ENCODE measurements around the gene TAF4.
A peak's percentile ranks its signal among the peaks of the same experiment; 100 is the strongest.
"Not testable (repeated sequence)": the region's sequence is repeated elsewhere in the genome, so short reads cannot be mapped to it uniquely, and the experiment has no call there.

The TAF4 gene, protein sequence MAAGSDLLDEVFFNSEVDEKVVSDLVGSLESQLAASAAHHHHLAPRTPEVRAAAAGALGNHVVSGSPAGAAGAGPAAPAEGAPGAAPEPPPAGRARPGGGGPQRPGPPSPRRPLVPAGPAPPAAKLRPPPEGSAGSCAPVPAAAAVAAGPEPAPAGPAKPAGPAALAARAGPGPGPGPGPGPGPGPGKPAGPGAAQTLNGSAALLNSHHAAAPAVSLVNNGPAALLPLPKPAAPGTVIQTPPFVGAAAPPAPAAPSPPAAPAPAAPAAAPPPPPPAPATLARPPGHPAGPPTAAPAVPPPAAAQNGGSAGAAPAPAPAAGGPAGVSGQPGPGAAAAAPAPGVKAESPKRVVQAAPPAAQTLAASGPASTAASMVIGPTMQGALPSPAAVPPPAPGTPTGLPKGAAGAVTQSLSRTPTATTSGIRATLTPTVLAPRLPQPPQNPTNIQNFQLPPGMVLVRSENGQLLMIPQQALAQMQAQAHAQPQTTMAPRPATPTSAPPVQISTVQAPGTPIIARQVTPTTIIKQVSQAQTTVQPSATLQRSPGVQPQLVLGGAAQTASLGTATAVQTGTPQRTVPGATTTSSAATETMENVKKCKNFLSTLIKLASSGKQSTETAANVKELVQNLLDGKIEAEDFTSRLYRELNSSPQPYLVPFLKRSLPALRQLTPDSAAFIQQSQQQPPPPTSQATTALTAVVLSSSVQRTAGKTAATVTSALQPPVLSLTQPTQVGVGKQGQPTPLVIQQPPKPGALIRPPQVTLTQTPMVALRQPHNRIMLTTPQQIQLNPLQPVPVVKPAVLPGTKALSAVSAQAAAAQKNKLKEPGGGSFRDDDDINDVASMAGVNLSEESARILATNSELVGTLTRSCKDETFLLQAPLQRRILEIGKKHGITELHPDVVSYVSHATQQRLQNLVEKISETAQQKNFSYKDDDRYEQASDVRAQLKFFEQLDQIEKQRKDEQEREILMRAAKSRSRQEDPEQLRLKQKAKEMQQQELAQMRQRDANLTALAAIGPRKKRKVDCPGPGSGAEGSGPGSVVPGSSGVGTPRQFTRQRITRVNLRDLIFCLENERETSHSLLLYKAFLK

DNA sequence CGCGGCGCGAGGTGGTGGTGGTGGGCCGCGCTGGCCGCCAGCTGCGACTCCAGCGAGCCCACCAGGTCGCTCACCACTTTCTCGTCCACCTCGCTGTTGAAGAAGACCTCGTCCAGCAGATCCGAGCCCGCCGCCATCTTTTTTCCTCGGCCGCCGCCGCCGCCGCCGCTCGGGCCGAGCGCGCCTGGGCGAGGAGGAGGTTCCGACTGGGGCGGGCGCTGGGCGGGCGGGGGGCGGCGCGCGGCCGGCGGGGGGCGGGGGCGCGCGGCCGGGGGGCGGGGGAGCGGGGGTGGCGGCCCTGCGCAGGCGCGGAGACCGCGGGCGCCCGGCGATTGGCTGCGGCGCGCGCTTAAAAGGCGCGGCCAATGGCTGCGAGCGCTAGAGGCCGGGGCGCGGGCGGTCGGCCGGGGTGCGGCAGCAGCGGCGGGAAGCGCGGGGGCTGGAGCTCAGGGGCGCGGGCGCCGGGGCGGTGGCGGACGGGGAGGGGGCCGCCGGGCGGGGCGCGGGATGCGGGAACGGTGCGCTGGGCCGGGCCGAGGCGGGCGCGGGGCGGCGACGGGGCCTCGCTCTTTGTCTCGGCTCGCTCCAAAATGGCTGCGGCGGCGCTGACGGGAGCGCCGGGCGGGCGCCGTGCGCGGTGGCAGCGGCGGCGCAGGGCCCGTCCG lies at the start of gene TAF4:
TSS of gene TAF4 (minus strand) at position 208 of the 665 bp plus-strand sequence. CDS start at position 137, 71 bp downstream.
- DNase-seq = peak; percentile 86

DNA sequence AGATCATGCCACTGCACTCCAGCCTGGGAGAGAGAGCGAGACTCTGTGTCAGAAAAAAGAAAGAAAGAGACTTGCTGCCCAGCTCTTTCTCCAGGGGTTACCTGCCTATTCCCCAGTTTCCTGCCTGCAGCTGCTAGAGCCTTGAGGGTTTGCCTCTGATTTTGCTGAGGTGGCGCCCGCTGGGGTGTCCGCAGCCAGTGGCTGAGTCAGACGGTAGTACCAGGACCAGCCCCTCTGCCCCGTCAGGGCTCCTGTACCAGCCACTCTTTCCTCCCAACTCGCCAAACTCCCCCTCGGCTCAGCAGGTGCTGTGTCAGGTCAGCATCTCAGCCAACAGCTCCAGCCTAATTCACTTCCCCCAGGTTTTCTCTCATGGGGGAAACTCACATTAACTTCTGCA lies 49.2 kb upstream of the TAF4 start:
- no peak for DNase-seq

DNA sequence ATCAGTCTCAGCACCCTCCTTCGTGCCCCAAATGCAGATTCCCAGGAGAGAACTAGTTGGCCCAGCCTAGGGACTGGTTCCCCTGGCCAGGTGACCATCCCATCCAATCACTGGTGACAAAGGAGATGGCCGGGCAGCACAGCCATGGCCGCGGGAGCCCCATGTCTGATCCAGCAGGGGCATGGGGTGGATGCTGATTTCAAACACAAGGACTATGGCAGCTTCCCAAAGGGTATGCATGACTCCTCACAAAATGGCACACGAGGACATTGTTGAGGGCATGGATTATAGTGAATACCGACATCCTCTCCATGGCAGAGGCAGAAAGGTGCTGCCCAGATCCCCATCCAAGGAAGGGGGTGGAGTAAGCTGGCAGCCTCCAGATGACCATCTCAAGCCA lies 46.7 kb upstream of the TAF4 start:
- no peak for DNase-seq

DNA sequence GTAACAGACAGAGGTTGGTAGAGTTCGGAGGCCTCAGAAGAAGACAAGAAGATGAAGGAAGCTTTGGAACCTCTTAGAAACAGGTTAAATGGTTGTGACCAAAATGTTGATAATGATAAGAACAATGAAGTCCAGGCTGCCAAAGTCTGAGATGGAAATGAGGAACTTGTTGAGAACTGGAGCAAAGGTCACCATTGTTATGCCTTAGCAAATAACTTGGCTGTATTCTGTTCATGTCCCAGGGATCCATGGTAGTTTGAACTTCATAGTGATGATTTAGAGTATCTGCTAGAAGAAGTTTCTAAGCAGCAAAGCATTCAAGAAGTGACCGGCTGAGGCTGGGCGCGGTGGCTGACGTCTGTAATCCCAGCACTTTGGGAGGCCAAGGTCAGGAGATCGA lies 45.5 kb upstream of the TAF4 start:
- no peak for DNase-seq

DNA sequence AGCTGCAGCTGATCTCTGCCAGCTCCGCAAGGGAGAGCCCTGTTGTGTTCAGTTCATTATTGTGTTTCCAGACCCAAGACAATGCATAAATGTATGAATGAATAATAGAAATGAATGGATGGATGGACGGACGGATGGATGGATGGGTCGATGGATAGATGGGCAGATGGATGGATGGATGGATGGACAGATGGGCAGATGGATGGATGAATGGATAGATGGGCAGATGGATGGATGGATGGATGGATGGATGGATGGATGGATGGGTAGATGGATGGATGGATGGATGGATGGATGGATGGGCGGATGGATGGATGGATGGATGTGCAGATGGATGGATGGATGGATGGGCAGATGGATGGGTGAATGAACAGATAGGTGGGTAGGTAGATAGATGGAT lies 39.9 kb upstream of the TAF4 start:
- no peak for DNase-seq

DNA sequence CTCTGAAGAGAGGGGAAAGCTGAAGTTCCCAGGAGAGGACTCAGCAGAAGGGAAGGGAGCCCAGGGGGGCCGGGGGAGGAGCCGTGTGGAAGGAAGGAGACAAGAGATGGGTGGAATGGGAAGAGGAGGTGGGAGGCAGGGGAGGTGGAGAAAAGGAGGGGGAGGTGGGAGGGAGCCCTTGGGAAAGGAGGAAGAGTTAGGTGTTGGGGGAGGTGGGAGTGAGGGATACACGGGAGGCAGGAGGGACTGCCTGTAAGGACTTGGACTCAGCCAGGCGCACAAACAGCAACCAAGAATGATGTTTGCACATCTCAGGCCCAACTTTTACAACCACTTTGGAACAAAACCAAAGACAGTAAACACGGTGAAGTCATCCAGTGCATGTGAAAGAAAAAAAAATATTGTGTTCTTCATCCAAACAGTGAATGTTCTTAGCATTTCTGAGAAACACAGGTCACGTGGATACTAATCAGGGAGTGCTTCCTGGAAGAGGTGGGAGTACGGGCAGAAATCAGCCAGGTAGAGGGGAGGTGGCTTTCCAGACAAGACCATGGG lies 39.2 kb upstream of the TAF4 start:
- no peak for DNase-seq

DNA sequence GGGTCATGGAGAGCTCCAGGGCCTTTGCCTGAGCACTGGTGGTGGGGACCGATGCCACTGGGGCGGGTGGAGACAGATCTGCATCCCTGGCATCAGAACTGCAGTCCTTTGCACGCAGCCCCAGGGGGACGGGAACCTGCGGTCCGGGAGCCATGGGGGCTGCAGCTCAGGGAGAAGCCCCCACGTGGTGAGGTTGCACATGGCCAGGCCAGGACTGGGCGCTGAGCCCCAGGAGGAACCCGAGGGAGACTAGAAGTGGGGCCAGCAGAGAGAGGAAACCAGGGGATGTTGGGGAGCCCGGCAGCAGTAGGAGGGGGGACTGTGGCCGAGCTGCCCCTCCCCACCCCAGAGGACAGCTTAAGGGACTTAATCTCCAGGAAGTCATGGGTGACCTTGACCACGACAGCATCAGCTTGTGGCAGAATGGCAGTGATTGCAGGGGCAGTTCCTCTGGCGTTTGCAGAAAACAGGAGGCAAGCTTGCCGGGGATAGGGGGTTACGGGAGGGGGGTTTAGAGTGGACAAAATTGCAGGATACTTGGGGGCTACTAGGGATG lies 38.6 kb upstream of the TAF4 start:
- no peak for DNase-seq

DNA sequence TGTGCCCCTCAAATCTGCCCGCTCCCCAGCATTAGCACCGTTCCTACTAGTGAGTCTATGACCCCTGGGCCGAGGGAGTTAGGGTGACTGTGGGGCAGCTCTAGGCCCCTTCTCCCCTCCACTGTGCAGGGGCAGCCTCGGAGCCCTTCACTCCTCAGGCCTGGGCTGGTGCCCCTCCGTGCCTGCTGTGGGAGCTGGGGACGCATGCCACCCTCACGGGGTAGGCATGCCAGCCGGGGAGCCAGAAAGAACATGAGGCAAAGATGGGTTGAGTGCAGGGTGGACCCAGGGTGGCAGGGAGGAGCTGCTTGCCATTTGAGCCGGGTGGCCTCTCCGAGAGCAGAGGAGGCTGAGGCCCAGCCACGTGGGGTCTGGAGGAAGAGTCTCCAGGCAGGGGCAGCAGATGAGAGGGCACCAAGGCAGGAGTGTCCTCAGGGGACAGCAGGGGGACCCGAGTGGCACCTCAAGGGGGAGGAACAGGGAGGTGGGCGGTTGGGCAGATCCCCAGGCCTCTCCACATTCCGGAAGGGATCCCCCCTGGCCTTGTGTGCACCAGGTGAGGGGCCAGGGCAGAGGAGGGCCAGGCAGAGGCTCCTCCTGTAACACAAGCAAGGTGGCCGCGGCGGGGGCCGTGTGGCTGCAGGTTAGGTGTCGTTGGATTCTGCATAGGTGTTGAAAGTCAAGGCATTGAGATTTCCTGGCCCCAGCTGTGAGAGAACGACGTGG lies 38.0 kb upstream of the TAF4 start:
- DNase-seq = no peak

DNA sequence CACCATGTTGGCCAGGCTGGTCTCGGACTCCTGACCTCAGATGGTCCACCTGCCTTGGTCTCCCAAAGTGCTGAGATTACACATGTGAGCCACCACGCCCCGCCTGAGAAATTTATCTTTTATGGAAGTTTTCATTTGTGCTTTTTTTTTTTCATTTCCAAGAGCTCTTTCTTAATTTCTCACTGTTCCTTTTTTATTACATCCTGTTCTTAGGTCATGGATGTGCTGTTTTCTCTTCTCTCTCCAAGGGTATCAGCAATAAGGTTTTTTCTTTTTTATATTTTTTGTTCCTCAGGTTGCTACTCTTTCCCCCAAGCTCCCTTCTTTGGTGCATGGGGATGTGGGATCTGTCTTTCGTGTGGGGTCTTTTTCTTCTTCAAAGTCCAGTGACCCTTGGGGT lies 35.4 kb upstream of the TAF4 start:
- DNase-seq = no peak

DNA sequence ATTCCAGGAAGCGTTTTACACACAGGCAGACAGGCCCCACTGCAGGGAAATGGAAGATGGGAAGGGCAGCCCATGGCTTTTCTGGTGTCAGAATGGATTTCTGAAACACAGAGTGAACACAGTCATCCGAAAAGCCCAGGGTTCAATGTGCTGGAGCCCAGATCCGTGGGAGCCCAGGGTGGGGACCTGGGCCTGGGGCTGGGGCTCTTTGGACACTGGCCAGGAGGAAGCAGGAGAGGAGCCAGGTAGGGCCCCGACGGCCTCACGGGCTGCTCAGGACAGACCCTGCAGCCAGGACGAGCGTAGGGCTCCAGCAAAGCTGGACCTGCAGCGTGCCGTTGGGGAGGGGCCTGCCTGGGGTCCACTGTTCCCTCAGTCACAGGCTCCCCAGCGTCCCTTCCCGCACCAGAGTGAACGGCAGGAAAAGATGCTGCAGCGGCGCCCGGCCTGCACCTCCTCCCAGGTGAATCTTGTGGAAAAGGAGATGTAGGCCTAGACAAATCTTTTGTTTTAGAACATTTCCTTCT lies 32.3 kb upstream of the TAF4 start:
- DNase-seq = no peak

DNA sequence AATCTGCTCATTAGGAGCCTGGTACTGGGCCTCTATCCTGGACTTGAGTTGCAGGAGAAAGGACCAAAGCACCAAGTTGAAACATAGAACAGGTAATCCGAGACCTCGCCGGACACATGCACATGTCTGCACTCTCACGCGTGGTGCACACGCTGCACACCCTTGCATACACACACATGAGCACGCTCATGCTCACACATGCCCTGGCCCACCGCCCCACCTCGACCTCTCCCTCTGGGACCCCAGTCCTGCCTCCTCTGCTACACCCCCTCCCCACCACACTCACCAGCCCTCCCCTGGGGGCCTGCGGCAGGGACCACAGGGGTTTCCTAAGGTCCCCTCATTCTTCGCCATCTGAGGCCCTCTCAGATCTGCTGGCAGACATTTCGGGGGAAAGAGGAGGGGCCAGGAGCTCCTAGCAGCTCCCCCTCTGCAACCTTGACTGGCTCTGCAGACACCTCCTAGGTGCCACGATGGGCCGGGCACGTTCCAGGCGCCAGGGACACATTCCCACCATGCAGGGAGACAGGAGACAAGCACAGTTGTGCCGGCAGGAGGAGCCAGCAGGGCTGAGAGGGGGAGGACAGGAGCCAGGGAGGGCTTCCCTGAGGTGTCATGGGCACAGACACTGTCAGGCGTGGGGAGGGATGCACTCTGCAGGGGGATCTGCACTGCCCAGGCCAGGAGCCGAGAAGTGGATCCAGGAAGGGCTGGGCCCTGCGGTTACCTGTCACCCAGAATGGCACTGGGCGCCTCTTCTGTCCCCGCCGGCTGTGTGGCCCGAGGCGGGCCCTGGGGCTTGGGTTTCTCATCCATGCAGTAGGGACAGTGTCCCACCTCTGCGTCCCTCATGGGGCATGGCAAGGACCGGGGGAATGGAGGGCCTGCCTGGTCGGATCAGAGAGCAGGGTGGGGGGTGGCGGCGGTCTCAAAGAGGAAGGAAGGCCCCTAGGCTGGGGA lies 31.0 kb upstream of the TAF4 start:
- DNase-seq = no peak

DNA sequence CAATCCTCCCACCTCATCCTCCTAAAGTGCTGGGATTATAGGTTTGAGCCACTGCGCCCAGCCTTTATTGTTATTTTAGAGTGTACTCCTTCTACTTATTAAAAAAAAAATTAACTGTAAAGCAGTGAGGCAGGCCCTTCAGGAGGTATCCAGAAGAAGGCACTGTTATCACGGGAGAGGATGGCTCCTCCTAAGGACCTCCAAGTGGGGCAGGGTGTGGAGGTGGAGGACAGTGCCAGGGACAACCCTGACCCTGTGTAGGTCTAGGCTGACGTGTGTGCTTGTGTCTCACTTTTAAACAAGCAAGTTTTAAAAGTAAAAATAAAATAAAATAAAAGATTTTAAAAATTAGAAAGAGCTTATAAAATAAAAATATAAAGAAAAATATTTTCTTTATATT lies 23.7 kb upstream of the TAF4 start:
- DNase-seq = no peak

DNA sequence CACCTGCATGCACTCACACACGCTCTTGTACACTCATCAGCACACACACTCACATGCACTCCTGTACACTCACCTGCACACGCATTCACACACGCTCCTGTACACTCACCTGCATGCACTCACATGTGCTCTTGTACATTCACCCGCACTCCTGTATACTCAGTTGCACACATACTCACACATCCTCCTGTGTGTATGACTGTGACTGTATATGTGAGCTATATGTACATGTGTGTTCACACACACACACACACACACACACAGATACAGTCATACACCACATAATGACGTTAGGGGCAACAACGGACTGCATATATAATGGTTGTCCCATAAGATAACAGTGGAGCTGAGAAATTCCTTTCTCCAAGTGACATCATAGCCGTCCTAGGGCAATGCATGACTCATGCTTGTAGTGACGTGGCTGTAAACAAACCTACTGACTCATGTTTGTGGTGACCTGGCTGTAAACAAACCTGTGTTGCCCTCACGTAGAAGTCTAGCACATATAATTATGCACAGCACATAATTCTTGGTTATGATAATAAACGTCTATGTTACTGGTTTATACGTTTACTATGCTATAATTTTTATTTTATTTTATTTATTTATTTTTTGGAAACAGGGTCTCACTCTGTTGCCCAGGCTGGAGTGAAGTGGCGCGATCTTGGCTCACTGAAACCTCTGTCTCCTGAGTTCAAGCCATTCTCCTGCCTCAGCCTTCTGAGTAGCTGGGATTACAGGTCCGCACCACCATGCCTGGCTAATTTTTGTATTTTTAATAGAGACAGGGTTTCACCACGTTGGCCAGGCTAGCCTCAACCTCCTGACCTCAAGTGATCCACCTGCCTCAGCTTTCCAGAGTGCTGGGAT lies 22.8 kb upstream of the TAF4 start:
- peak; percentile 14 for DNase-seq

DNA sequence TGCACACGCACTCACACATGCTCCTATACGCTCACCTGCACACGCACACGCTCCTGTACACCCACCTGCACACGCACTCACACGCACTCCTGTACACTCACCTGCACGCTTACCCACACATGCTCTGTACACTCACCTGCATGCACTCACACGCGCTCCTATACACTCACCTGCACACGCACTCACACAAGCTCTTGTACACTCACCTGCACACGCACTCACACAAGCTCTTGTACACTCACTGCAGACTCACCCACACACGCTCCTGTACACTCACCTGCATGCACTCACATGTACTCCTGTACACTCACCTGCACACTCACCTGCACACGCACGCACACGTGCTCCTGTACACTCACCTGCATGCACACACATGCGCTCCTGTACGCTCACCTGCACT lies 22.0 kb upstream of the TAF4 start:
- no peak for DNase-seq

DNA sequence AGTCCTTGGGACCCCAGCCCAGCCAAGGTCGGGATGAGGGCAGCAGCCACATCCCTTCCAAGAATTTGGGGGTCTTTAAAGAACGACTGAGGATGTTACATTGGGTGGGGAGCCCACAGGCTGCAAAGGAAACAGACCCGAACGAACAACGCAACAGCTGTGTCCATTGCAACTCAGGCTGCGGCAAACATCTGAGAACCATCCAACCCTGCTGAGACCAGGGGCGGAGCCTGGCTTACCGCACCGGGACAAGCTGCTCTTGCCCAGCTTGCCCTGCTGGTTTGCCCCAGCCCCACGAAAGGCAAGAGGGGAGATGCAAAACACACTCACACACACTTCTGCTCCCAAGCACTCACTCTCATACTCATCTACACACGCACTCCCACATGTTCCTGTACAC lies 21.5 kb upstream of the TAF4 start:
- DNase-seq = peak; percentile 12

DNA sequence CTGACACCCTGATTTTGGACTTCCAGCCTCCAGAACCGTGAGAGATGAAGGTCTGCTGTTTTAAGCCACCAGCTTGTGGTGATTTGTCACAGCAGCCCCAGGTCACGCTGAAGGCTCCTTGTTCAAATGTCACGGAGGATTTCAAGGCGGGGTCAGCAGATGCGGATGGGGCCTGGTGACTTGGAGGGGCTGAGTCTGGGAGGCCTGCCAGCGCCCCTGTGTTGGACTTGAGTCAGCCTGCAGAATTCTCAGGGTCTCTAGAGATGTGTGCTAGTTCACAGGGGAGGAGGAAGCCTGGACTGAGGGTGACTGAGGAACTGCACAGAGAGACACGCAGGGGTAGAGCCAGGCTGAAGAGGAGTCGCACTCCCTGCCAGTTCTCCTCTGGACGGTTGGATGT lies 19.5 kb upstream of the TAF4 start:
- DNase-seq = no peak

DNA sequence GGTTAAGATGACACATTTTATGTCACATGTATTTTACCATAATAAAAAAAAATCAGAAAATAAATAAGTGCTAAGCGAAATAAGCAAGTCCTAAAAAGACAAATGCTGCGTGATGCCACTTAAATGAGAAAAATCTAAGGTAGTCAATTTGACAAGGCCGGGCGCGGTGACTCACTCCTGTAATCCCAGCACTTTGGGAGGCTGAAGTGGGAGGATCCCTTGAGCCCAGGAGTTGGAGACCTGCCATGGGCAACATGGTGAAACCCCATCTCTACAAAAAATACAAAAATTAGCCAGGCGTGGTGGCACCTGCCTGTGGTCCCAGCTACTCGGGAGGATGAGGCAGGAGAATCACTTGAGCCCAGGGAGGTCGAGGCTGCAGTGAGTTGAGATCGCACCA lies 18.5 kb upstream of the TAF4 start:
- not testable (repeated sequence) for DNase-seq

DNA sequence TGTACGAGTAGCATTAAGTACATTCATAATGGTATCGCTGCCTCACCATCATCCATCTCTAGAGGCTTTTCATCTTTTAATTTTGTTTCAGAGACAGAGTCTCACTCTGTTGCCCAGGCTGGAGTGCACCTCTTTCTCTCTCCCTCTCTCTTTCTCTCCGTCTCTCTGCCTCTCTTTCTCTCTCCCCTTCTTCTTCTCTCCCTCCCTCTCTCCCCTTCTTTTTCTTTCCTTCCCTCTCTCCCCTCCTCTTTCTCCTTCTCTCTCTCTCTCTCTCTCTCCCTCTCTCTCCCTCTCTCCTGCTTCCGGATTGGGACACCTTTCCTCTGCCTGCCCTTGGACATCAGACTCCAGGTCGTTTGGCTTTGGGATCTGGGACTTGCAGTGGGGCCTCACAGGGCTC lies 17.6 kb upstream of the TAF4 start:
- DNase-seq = no peak

Data from NCI-H82 (cell line).